CD4-positive, alpha-beta T cell treated with Interleukin-12 subunit alpha and Interleukin-12 subunit beta, for 1 hour (primary cell): ENCODE measurements around the gene LRRC71.
A peak's percentile ranks its signal among the peaks of the same experiment; 100 is the strongest.

Experiments
- DNase-seq: peaks from one replicate; pipeline ENCODE4 v3.0.0-alpha.2; 2020

Gene LRRC71

DNA sequence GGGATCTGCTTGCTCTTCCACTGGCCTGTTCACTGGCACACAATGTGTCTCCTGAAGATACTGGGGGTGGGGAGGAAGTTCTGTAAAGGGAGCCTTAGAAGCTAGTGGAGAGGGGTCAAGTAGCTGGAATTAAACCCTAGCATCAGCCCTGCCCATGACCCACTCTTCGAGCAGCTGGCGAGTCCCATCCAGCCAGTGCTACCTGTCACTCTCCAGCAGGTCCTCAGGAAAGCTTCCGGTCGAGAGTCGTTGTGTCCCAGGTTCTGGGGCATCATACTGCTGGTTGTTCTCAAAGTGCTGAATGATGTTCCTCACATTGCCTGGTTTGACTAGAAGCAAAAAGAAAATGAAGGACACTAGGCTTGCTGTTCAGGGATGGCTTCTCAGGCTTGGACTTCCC, 30.9 kb downstream of the LRRC71 start:
- no peak for DNase-seq

DNA sequence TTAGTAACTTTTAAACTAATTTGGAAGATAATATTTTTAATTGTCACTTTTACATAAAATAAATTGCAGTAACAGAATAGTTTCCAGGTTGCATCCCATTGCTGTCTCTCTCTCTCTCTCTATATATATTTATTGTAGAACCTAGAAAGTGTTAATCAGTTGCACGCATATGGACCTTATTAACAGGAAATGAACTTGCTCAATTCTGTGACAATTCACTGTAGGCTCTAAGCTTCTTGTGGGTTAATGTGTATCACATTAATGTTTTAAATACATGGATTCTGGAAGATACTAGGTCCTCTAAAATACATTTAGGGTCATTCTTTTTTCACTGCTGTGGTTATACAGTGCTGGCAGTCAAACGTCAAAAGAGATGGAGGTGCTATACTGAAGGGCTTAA, 33.1 kb downstream of the LRRC71 start:
- DNase-seq: no peak

DNA sequence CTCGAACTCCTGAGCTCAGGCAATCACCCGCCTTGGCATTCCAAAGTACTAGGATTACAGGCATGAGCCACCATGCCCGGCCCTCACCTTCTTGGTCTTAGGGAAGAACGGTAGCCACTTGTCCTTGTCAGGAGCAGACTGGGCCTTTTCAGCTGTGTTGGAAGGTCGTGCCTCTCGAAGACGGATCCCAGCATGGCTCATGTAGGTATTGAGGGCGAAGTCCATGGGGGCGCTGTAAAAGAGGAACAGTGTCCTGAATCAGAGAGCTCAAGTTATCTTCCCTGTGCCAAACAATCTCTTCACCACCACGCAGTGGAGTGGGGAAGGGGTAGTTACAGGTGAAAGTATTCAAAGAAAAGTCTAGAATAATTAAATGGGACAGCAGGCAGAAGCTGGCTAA, 35.9 kb downstream of the LRRC71 start:
- no peak for DNase-seq

DNA sequence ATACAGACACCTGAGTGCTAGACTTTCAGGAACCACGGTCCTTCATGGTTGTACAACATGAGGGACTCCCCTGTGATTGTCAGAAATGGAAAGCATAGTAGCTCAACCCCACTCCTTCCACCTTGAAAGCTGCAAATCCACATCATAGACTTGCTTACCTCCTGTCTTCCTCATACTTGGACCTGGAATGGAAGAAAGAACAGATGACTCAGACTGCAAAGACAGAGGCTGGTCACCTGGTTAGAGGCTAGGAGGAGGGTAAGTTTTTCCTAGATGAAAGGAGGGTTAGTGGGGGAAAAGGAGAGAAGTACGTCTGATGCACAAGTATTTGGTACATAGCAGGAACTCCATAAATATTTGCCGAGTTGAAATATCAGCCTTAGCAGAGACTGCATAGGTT, 37.2 kb downstream of the LRRC71 start:
- DNase-seq: no peak

DNA sequence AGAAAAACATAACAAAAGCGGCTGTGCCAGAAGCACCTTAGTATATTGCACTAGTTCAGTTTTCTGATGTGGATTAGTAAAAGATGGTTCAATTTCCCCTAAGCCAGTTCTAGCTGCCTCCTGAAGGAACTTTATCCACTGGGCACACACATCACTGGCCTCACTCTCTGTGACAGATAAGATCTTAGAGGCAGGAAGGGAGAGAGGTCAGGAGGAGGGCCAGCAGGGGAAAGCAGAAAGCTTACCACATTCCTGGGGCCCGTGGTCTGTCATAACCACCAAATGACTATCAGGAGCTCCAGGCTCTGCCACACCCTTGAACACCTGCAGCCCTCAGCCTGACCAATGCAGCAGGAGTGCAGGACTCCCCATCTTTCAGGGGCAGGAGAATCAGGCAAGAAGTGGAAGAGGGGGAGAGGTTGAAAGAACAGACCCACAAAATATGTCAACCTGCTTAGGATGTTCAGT, 37.8 kb downstream of the LRRC71 start:
- no peak for DNase-seq

DNA sequence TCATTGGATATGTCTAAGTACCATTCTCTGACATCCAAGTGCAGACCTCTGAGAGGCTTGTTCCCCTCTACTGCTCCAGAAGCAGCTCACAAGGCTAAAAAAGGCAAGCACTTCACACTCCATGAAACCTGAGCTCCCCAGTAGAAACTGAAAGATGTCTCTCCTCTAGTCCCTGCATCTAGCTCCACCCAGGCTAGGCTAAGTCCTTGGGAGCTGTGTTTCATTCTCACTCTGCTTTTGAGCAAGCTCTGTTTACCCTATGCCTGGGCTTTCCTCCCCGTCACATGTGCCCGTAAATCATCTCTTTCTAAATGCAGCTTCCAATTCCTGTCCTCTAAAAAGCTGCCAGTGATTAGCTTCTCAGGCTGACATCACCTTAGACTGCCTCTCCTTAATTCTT, 39.0 kb downstream of the LRRC71 start:
- no peak for DNase-seq

DNA sequence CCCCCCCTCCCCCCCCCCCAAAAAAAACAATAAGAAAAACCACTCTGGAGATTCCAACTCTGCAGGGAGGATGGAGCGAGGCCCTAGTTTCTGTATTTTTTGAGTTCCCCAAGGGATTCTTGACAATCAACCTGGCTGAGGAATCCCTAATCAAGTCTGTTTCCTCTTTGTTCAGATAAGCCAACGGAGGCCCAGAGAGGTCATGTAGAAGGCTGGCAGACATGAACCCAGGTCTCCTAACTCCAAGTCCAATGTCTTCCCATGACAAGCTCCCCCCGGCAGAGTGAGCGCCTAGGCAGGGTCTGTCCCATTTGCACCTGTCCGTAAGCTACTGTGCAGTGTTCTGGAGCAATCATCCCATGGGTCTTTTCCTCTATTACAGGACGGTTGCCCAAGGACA, 39.5 kb downstream of the LRRC71 start:
- no peak for DNase-seq

DNA sequence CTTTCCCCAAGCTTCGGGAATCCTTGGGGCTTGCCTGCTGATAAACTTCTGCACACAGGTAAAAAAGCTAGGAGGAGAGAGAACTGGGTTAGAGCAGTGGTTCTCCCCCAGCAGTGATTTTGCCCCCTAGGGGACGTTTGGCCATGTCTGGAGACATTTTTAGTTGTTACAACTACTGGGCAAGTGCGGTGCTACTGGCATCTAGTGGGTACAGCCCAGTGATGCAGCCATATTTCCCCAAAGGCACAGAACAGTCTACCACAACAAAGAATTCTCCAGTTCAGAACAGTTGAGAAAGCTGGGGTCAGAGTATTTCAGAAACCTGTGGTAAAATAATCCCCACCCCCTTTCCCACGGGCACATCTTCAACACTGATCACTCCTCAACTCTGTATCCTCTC, 41.3 kb downstream of the LRRC71 start:
- DNase-seq: peak; percentile 44

DNA sequence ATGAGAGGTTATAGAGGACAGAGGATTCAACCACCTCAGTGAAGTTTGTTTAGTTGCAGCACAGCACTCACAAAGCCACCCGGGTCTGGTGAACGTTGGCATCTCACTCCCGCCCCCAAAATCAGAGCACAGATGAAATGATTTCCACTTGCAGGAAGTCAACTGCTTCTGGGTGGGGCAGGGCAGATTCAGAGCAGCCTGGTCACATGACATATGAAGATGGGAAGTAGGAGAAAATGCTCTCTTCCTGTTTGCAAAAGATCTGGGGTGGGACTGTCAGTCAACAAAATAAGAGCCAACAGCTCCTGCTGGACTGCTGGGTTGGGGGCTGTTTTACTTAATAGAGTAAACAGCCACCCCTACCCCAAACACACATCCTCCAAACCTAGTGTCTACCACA, 43.2 kb downstream of the LRRC71 start:
- peak; percentile 46 for DNase-seq

DNA sequence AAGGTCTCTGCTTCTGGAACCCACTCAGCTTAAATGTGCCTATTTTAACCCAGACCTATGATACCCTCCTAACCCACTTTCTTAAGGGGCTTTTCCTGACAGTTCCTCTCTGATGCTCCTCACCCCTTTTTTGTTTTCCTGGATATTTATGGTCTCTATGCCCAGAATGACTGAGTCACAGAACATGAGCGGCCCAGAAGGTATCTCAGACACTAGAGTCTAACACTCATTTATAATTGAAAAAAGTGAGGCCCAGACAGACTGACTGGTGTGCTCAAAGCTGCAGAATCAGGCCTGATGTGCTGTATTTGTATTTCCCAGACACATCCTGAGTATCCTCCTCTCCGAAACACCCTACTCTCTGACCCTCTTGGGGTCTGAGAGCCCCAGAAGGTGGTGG, 44.0 kb downstream of the LRRC71 start:
- no peak for DNase-seq

DNA sequence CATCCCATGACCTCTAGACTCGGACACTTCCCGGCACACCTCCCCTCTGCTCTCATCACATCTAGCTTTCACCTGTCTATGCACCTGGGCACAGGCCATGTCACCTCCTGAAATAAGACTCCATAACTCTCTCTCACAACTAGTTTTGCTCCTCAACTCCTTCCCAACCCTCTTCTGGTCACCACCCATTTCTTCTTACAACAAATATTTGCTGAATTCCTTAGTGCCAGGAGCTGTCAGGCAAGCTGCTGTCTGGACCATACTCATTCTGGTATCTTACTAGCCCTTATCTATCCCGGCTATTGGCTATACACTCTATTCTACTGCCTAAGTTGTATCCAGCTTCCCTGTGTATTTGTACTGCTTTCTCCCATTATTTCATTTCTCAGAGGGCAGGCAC, 49.1 kb downstream of the LRRC71 start:
- DNase-seq: no peak

DNA sequence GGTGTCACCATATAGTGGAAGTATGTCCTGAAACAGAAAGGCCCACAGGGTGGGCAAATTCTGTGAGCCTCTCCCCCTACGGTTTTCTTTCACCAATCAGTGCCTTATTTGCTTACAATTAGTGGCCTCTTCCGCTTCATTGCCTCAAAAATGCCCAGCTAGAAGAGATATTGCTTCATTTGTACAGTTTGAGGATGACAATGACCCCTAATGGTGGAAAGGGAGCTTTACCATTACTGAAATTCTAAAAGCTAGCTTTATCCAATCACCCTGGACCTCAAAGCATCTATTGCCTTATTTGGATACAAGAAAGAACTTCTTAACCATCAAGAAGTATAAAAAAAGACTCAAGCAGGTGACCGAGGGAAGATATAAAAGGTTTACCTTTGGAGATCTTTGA, 49.6 kb downstream of the LRRC71 start:
- DNase-seq: peak; percentile 15

DNA sequence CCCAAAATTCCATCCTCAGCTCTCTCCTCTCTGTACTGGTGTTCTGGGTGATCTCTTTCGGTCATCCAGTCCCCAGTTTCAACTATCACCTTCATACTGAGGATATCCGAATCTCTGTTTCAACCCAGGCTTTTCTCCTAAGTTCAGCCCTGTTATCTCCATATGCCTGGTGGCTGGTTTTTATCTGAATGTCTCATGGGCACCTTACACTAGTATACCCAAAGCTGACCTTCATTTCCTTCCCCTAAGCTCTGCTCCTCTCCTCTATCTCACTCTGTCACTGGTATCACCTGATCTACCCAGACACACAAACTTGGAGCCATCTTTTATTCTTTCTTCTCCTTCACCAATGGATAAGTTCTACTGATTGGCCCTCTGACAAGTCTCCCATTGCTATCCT, 53.0 kb downstream of the LRRC71 start:
- no peak for DNase-seq

DNA sequence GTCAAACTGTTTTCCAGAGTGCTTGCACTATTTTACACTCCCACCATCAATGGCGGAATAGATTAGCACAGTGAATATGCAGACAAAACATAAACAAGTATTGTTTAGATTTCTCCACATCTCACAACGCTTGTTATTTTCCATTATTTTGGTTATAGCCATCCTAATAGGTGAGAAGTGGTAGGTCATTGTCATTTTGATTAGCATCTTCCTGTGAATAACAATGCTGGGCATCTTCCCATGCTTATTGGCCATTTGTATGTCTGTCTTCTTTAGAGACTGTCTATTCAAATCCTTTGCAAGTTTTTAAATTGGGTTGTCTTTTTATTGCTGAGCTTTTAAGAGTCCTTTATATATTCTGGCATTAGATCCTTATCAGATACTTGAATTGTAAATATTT, 54.7 kb downstream of the LRRC71 start:
- DNase-seq: no peak

DNA sequence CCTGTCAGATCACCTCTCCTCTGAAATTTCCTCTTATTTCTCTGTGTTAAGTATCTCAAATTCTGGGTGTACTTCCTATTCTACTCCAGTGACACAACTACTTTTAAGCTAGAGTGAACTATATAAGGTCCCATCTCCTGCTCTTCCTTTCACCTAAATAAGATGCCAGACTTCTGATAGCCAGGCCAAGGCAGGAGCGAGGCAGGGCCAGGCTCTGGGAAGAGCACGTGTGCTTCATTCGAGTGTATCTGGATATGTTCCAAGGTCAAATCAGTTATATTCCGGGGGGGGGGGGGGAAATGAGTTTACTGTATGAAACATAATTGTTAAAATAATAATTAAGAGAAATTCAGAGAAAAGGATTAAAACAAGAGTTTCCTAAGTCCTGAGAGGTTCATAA, 60.1 kb downstream of the LRRC71 start:
- DNase-seq: no peak
